Activated T-cell treated with anti-CD3 and anti-CD28 coated beads for 4 hours (primary cell): ENCODE data around the gene RANGAP1.

ENCODE experiments used
- DNase-seq: peaks from one replicate; pipeline ENCODE4 v3.0.0-alpha.2; 2020

The RANGAP1 gene

GRCh38 chr22:41256254-41257253 lies 29.4 kb downstream of the RANGAP1 start:
- DNase-seq = no peak

GRCh38 chr22:41254230-41254629 lies 31.8 kb downstream of the RANGAP1 start:
- DNase-seq = no peak

GRCh38 chr22:41252365-41252764 lies 33.6 kb downstream of the RANGAP1 start:
- DNase-seq = no peak

GRCh38 chr22:41250127-41250526 lies 35.9 kb downstream of the RANGAP1 start:
- DNase-seq = no peak

GRCh38 chr22:41249442-41249841 lies 36.5 kb downstream of the RANGAP1 start:
- DNase-seq = no peak

GRCh38 chr22:41248758-41249157 lies 37.2 kb downstream of the RANGAP1 start:
- no peak for DNase-seq

GRCh38 chr22:41248314-41248713 lies 37.7 kb downstream of the RANGAP1 start:
- DNase-seq = no peak

- no peak for DNase-seq
Observed at GRCh38 chr22:41247703-41248102, 38.3 kb downstream of the RANGAP1 start.

- no peak for DNase-seq
Observed at GRCh38 chr22:41245917-41246499, 40.0 kb downstream of the RANGAP1 start.

GRCh38 chr22:41243361-41243760 lies 42.6 kb downstream of the RANGAP1 start:
- no peak for DNase-seq

GRCh38 chr22:41242396-41243117 lies 43.4 kb downstream of the RANGAP1 start:
- no peak for DNase-seq

GRCh38 chr22:41241133-41241676 lies 44.8 kb downstream of the RANGAP1 start:
- no peak for DNase-seq

- no peak for DNase-seq
Observed at GRCh38 chr22:41240377-41241132, 45.4 kb downstream of the RANGAP1 start, which contains the start of gene CHADL. Gene CHADL, minus strand, starts transcription at chr22:41240931. Its CDS starts 50 bp downstream, at chr22:41240881.

GRCh38 chr22:41239443-41240128 lies 46.4 kb downstream of the RANGAP1 start:
- DNase-seq = no peak

- DNase-seq = no peak
Observed at GRCh38 chr22:41238570-41239442, 47.2 kb downstream of the RANGAP1 start.

GRCh38 chr22:41237707-41238569 lies 48.0 kb downstream of the RANGAP1 start:
- peak; percentile 67 for DNase-seq

GRCh38 chr22:41237036-41237706 lies 48.8 kb downstream of the RANGAP1 start:
- DNase-seq = no peak

- no peak for DNase-seq
Observed at GRCh38 chr22:41234815-41235695, 50.9 kb downstream of the RANGAP1 start.
